ENCODE data around the gene PDLIM5. TPM values are rescaled to one million over a fixed set of nuclear protein-coding genes. Genes with fewer than 3 reads are reported as not detected.

The PDLIM5 gene
- total and polyA plus RNA-seq, 2 of the 8 experiments (the other 6 are each of a cell fraction or from before 2014, with no cell fraction given) = 37.3 to 62.1 TPM

- Histone ChIP-seq H3K4ac (replicated peaks; ENCODE audit: insufficient read length, low read depth, low read length) (no peak overlapping the region), H4K5ac (ENCODE audit: insufficient read length, low read depth, low read length) (no peak overlapping the region), H3K18ac (ENCODE audit: extremely low read depth, low read length) (no peak overlapping the region), H3K9me3 (ENCODE audit: insufficient read depth in 2 of 2, low read depth in 1 of 2, low read length in 1 of 2) (no peaks in the 10 kb centered on the region), H3K14ac (ENCODE audit: insufficient read length) (no peak overlapping the region), H2AFZ (ENCODE audit: low read length) (no peak overlapping the region), H3K9ac (replicated peaks in 1 of 4; ENCODE audit: extremely low read depth in 1 of 4, low read depth in 3 of 4, low read length in 3 of 4) (no peak overlapping the region), H2BK12ac (ENCODE audit: low read depth, low read length) (no peak overlapping the region), H2BK120ac (replicated peaks; ENCODE audit: low read depth, low read length) (no peak overlapping the region), H4K8ac (ENCODE audit: extremely low read depth, insufficient read depth, low read length) (no peak overlapping the region), H3K27me3 (replicated peaks in 1 of 4; ENCODE audit: control insufficient read depth in 3 of 4, extremely low read depth in 1 of 4, insufficient read depth in 3 of 4, low read length in 3 of 4) (no peaks in the 10 kb centered on the region), H3K36me3 (ENCODE audit: control insufficient read depth in 2 of 4, insufficient read depth in 4 of 4, low read length in 3 of 4) (no peaks in the 10 kb centered on the region), H3K23me2 (ENCODE audit: low read depth, low read length) (no peaks in the 10 kb centered on the region; the same call in 1 of the 2 replicates), H2BK5ac (ENCODE audit: low read depth, low read length) (no peak overlapping the region), H3K56ac (replicated peaks; ENCODE audit: insufficient read length, low read depth, low read length) (no peak overlapping the region), H2AK5ac (ENCODE audit: low read depth, low read length) (no peak overlapping the region), H4K20me1 (replicated peaks in 1 of 2; ENCODE audit: control insufficient read depth in 1 of 2, insufficient read depth in 2 of 2, low read length in 2 of 2) (no peaks in the 10 kb centered on the region), H4K91ac (replicated peaks; ENCODE audit: insufficient read length, low read length) (no peak overlapping the region), H3K79me1 (ENCODE audit: low read depth, low read length) (no peaks in the 10 kb centered on the region), H3K79me2 (ENCODE audit: control insufficient read depth in 1 of 2, insufficient read depth in 2 of 2, low read length in 2 of 2) (no peaks in the 10 kb centered on the region; a peak in 2 of 4 replicates), H3K23ac (ENCODE audit: insufficient read length) (no peak overlapping the region), H3K4me1 (replicated peaks in 1 of 4; ENCODE audit: control insufficient read depth in 3 of 4, insufficient read depth in 4 of 4, low read length in 3 of 4) (no peaks in the 10 kb centered on the region), H3K4me3 (ENCODE audit: extremely low read depth in 1 of 4, insufficient read depth in 2 of 4, low read depth in 3 of 4, low read length in 4 of 4) (no peak overlapping the region), H2BK15ac (ENCODE audit: low read length) (no peak overlapping the region), H3K4me2 (ENCODE audit: insufficient read depth in 1 of 2, low read depth in 2 of 2, low read length in 2 of 2) (no peak overlapping the region), H2BK20ac (ENCODE audit: low read length) (no peak overlapping the region), H3K27ac (ENCODE audit: low read depth, low read length) (no peak overlapping the region)
- FAIRE-seq (no peak), DNase-seq (ENCODE audit: low read depth in 1 of 2, low spot score in 2 of 2) (no peak)
- POLR2A ChIA-PET (ENCODE audit: partially characterized antibody) = interaction anchor here (0.9 kb wide), 1 partner anchor 22 kb away, joined by 3 read pairs; no protein-coding TSS in a partner anchor
- WGBS, 2 experiments (ENCODE audit: extremely low coverage in 1 of 2, insufficient coverage in 1 of 2, insufficient read length in 1 of 2, insufficient replicate concordance in 2 of 2, low coverage in 1 of 2, low lambda C conversion rate in 2 of 2, missing lambda C conversion rate in 1 of 2) = 91% methylated on average over 7 of the region's 7 CpGs; no CpG with 5 or more reads in 1 of the 2 experiments
- CTCF ChIA-PET (ENCODE audit: partially characterized antibody) = no interaction called here
- TF ChIP-seq SP4 (IDR thresholded peaks at IDR 0.05; ENCODE audit: low read length) (no peak), ASH2L (IDR thresholded peaks at IDR 0.05; ENCODE audit: low read length) (no peak)
Observed at GRCh38 chr4:94506822-94507221, 55.1 kb downstream of the PDLIM5 start.

Data from H1 (cell line).